Endothelial cell of umbilical vein (primary cell): ENCODE data around the gene ALB. TPM values are rescaled to one million over a fixed set of nuclear protein-coding genes. Genes with fewer than 3 reads are reported as not detected.

ENCODE experiments used
- BruUV-seq: library from RNA; stranded (reverse); fragments of 400-500 nt; replicated peaks from 2 replicates; lab custom pipeline; 2021; lab: Mats Ljungman, UMichigan
- CTCF ChIA-PET: fragments of 300-600, 350-600 bp; sonication (Branson Sonifier 250); formaldehyde crosslinking; loops from one replicate; lab custom pipeline; 2021; ENCODE audit warnings: antibody characterized with exemption, inconsistent platforms; lab: Charles Lee
- POLR2A ChIA-PET: fragments of 300-600, 350-600 bp; sonication (Branson Sonifier 250); formaldehyde crosslinking; loops from one replicate; lab custom pipeline; 2021; ENCODE audit warnings: antibody characterized with exemption, inconsistent platforms; lab: Charles Lee
- DNase-seq: peaks from one replicate; pipeline ENCODE4 v3.0.0-alpha.2; 2011; ENCODE audit warnings: low read depth, low spot score
- FAIRE-seq: peaks from 2 replicates; lab custom pipeline; 2011; peaks lifted over from hg19 to GRCh38; lab: Jason Lieb, UNC
- H2AFZ ChIP-seq: 2 replicates; pipeline ENCODE4 v1.6.0; 2012; ENCODE audit warnings: low read depth, low read length, control low read depth, inconsistent platforms
- H3K27ac ChIP-seq: 2 replicates; pipeline ENCODE4 v1.5.1; 2011; ENCODE audit warnings: low read depth, mild to moderate bottlenecking, control low read depth, low read length, moderate library complexity; ENCODE audit not compliant: insufficient read depth
- H3K27me3 ChIP-seq, 2 experiments: 2 replicates each; pipeline versions ENCODE4 v1.6.0 to v1.6.1; 2011; ENCODE audit warnings: low read length in 2 of 2, mixed read lengths in 1 of 2; ENCODE audit not compliant: control insufficient read depth in 2 of 2, insufficient read depth in 2 of 2
- H3K36me3 ChIP-seq, 2 experiments: 2 replicates in 1 of 2; 3 replicates in 1 of 2; pipeline ENCODE4 v1.5.1; 2011; ENCODE audit warnings: low read length in 2 of 2, mild to moderate bottlenecking in 1 of 2, moderate library complexity in 1 of 2; ENCODE audit not compliant: control insufficient read depth in 2 of 2, insufficient read depth in 2 of 2; ENCODE audit errors: extremely low read depth in 1 of 2
- H3K4me1 ChIP-seq: 3 replicates; pipeline ENCODE4 v1.5.1; 2011; ENCODE audit warnings: mild to moderate bottlenecking, low read length; ENCODE audit not compliant: control insufficient read depth, insufficient read depth; ENCODE audit errors: extremely low read depth
- H3K4me2 ChIP-seq: 2 replicates; pipeline ENCODE4 v1.6.1; 2011; ENCODE audit warnings: low read length, control low read depth, mixed read lengths; ENCODE audit not compliant: insufficient read depth
- H3K4me3 ChIP-seq, 3 experiments: fragments of 200-600 bp in 1 of 3; sonication (generic), shearing (Covaris generic) in 1 of 3; replicated peaks in 1 of 3; 2 replicates each; pipeline ENCODE4 v1.5.1; 2011 to 2016; ENCODE audit warnings: control low read depth in 3 of 3, low read length in 3 of 3, mild to moderate bottlenecking in 2 of 3, inconsistent platforms in 1 of 3, low read depth in 1 of 3, moderate library complexity in 1 of 3; ENCODE audit not compliant: insufficient read depth in 1 of 3
- H3K79me2 ChIP-seq: 2 replicates; pipeline ENCODE4 v1.6.0; 2012; ENCODE audit warnings: low read length, inconsistent platforms; ENCODE audit not compliant: control insufficient read depth, insufficient read depth
- H3K9ac ChIP-seq: replicated peaks from 2 replicates; pipeline ENCODE3; 2011; ENCODE audit warnings: low read length, control low read depth; ENCODE audit not compliant: insufficient read depth; ENCODE audit errors: extremely low read depth
- H3K9me1 ChIP-seq: replicated peaks from 3 replicates; pipeline ENCODE4 v1.6.0; 2011; ENCODE audit warnings: mild to moderate bottlenecking, low read length; ENCODE audit not compliant: control insufficient read depth, insufficient read depth; ENCODE audit errors: extremely low read depth
- H3K9me3 ChIP-seq: replicated peaks from 2 replicates; pipeline ENCODE4 v1.5.1; 2012; ENCODE audit warnings: low read length, inconsistent platforms; ENCODE audit not compliant: control insufficient read depth, insufficient read depth
- H4K20me1 ChIP-seq: replicated peaks from 2 replicates; pipeline ENCODE3; 2011; ENCODE audit warnings: mild to moderate bottlenecking, low read length; ENCODE audit not compliant: control insufficient read depth, insufficient read depth; ENCODE audit errors: extremely low read depth
- CTCF ChIP-seq, 2 donors: IDR thresholded peaks; 1 replicate in 1 of 2; 2 replicates in 1 of 2; pipeline ENCODE4 v1.5.1; 2011; ENCODE audit warnings: low read length in 2 of 2, mild to moderate bottlenecking in 2 of 2, moderate library complexity in 2 of 2, control low read depth in 1 of 2, inconsistent platforms in 1 of 2, low read depth in 1 of 2; ENCODE audit not compliant: insufficient read depth in 1 of 2; ENCODE audit errors: extremely low read depth in 1 of 2
- EZH2 ChIP-seq: IDR thresholded peaks from 2 replicates; pipeline ENCODE4 v1.6.1; 2012; ENCODE audit warnings: borderline replicate concordance, low read depth, mild to moderate bottlenecking, moderate library complexity, low read length, inconsistent platforms; ENCODE audit not compliant: severe bottlenecking
- FOS ChIP-seq: IDR thresholded peaks from 2 replicates; pipeline ENCODE4 v1.6.1; 2011; ENCODE audit warnings: mild to moderate bottlenecking, low read length, moderate library complexity, borderline replicate concordance; ENCODE audit not compliant: insufficient read depth
- GATA2 ChIP-seq: IDR thresholded peaks from 2 replicates; pipeline ENCODE4 v1.7.0; 2011; ENCODE audit warnings: low read depth, mild to moderate bottlenecking, moderate library complexity, mixed read lengths, low read length; ENCODE audit not compliant: insufficient read length, insufficient read depth
- JUN ChIP-seq: IDR thresholded peaks from 2 replicates; pipeline ENCODE4 v1.6.1; 2011; ENCODE audit warnings: borderline replicate concordance, low read depth; ENCODE audit not compliant: insufficient read length, insufficient read depth
- MAX ChIP-seq: IDR thresholded peaks from 2 replicates; pipeline ENCODE4 v1.6.1; 2011; ENCODE audit not compliant: insufficient read depth, insufficient read length
- MYC ChIP-seq: IDR thresholded peaks from one replicate; pipeline ENCODE4 v1.6.1; 2011; ENCODE audit warnings: mild to moderate bottlenecking, low read depth, low read length
- POLR2A ChIP-seq: IDR thresholded peaks from 2 replicates; pipeline ENCODE4 v1.6.1; 2012; ENCODE audit warnings: low read depth, mild to moderate bottlenecking, control low read depth, low read length
- POLR2AphosphoS5 ChIP-seq: IDR thresholded peaks from 2 replicates; pipeline ENCODE4 v1.6.1; 2012; ENCODE audit warnings: low read depth, mild to moderate bottlenecking, control low read depth, low read length, moderate library complexity; ENCODE audit not compliant: insufficient read depth
- dilution Hi-C: fragments of 300-500 bp; cut with MboI; formaldehyde crosslinking; loops from one replicate; pipeline ENCODE4 v1.15.0; 2019; ENCODE audit warnings: low sequenced_read_pairs; ENCODE audit not compliant: extremely low pct_ligation_motif_present
- intact Hi-C: fragments of 100-400 bp; cut with micrococcal nuclease; formaldehyde crosslinking; loops from one replicate; pipeline ENCODE4 v1.10.0; 2022
- polyA plus RNA-seq, 4 experiments: library from polyadenylated mRNA; depleted of rRNA in 3 of 4; stranded (reverse) in 3 of 4; unstranded in 1 of 4; fragments of >200 nt; gene quantifications; 2 replicates each; pipeline versions ENCODE4 v1.2.1 to v1.2.3, GENCODE V29; 2011 to 2012; ENCODE audit warnings: missing spikeins in 1 of 4
- total RNA-seq: library from RNA; stranded (reverse); gene quantifications from 2 replicates; pipeline ENCODE4 v1.2.3, GENCODE V29; 2021

Gene ALB
- total and polyA plus RNA-seq, 2 donors (not counting 3 experiments of a cell fraction or from before 2014, with no cell fraction given): not detected

- Histone ChIP-seq H3K27me3 (no peaks in the 10 kb centered on the region), H4K20me1 (no peaks in the 10 kb centered on the region), H3K4me3 (no peak overlapping the region), H3K9me3 (no peaks in the 10 kb centered on the region), H3K9ac (no peak overlapping the region), H3K27ac (no peak overlapping the region), H3K9me1 (no peaks in the 10 kb centered on the region), H3K79me2 (no peaks in the 10 kb centered on the region), H2AFZ (no peak overlapping the region), H3K36me3 (no peaks in the 10 kb centered on the region), H3K4me1 (no peaks in the 10 kb centered on the region), H3K4me2 (no peak overlapping the region)
- DNase-seq (no peak), FAIRE-seq (no peak)
- TF ChIP-seq CTCF (IDR thresholded peaks at IDR 0.05; ENCODE audit: extremely low read depth in 1 of 2, insufficient read depth in 1 of 2, low read depth in 1 of 2, low read length in 2 of 2) (no peak), GATA2 (no peak), EZH2 (no peak), POLR2AphosphoS5 (no peak), JUN (no peak), MAX (no peak), FOS (no peak), MYC (no peak), POLR2A (no peak)
- ChIA-PET POLR2A (no interaction called here), CTCF (no interaction called here)
- no TSS peak for BruUV-seq
- dilution Hi-C loops: no loop called here
- intact Hi-C loops: no loop called here
Measured at GRCh38 chr4:73383452-73383851, 20.6 kb upstream of the ALB start.
